ENCODE data around the gene SPG21. TPM values are rescaled to one million over a fixed set of nuclear protein-coding genes. Genes with fewer than 3 reads are reported as not detected.
A peak's percentile ranks its signal among the peaks of the same experiment; 100 is the strongest.

SPG21 gene
- total and polyA plus RNA-seq, 2 of the 13 experiments (the other 11 are each of a cell fraction or from before 2014, with no cell fraction given): 36.7 to 42.4 TPM

DNA sequence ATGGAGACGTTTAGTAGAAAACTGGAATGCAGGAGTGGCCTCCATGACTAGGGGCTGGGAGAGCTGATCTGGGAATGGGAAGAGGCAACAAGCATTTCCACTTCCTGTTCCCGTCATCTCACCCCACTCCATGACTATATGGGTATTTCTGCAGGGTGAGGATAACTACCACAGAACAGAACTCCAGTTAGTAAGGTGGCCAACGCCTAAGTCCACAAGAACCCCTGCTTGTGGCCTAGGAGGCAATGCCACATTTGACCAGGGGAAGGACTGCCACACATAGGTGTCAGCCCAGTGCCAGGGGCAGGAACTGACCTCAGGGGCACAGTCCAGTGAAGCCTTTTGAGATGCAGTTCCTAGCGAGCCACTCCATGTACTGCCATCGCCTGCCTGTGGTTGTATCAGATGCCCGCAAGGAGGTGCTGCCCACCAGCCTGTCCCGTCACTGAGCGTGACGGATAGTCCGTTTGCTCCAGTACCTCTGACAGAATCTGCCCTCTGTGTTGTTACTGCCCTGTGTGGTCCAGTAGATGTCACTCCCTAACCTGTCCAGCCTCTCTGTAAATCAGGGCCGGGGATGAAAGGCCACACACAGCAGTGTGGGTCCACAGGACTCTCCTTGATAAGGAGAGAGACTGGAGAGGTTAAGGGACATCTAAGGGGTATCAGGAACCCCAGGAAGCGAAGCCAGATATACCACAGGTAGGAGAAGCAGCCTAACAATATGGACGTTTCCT, 43.3 kb upstream of the SPG21 start (continued):
- TF ChIP-seq, protein P1, sequence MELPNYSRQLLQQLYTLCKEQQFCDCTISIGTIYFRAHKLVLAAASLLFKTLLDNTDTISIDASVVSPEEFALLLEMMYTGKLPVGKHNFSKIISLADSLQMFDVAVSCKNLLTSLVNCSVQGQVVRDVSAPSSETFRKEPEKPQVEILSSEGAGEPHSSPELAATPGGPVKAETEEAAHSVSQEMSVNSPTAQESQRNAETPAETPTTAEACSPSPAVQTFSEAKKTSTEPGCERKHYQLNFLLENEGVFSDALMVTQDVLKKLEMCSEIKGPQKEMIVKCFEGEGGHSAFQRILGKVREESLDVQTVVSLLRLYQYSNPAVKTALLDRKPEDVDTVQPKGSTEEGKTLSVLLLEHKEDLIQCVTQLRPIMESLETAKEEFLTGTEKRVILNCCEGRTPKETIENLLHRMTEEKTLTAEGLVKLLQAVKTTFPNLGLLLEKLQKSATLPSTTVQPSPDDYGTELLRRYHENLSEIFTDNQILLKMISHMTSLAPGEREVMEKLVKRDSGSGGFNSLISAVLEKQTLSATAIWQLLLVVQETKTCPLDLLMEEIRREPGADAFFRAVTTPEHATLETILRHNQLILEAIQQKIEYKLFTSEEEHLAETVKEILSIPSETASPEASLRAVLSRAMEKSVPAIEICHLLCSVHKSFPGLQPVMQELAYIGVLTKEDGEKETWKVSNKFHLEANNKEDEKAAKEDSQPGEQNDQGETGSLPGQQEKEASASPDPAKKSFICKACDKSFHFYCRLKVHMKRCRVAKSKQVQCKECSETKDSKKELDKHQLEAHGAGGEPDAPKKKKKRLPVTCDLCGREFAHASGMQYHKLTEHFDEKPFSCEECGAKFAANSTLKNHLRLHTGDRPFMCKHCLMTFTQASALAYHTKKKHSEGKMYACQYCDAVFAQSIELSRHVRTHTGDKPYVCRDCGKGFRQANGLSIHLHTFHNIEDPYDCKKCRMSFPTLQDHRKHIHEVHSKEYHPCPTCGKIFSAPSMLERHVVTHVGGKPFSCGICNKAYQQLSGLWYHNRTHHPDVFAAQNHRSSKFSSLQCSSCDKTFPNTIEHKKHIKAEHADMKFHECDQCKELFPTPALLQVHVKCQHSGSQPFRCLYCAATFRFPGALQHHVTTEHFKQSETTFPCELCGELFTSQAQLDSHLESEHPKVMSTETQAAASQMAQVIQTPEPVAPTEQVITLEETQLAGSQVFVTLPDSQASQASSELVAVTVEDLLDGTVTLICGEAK (IDR thresholded peaks at IDR 0.05): no peak
- TF ChIP-seq, protein P1 (CRISPR knock-in tag; IDR thresholded peaks at IDR 0.05): no peak
- TF ChIP-seq GATAD1 (CRISPR knock-in tag; IDR thresholded peaks at IDR 0.05): peak; percentile 61; the same call in 1 of the 2 replicates
- TF ChIP-seq ZNF746 (CRISPR knock-in tag; IDR thresholded peaks at IDR 0.05): no peak
- TF ChIP-seq ZBTB7B (CRISPR knock-in tag; IDR thresholded peaks at IDR 0.05): 0 out of 2 replicates have a peak, but pooled peaks have one; percentile 28
- peak; percentile 87 for TF ChIP-seq TEAD3 (CRISPR knock-in tag; optimal IDR thresholded peaks at IDR 0.05; ENCODE audit: borderline replicate concordance)
- TF ChIP-seq HNRNPUL1 (IDR thresholded peaks at IDR 0.05; ENCODE audit: low read depth, low read length): no peak
- TF ChIP-seq, protein P2, sequence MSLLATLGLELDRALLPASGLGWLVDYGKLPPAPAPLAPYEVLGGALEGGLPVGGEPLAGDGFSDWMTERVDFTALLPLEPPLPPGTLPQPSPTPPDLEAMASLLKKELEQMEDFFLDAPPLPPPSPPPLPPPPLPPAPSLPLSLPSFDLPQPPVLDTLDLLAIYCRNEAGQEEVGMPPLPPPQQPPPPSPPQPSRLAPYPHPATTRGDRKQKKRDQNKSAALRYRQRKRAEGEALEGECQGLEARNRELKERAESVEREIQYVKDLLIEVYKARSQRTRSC (CRISPR knock-in tag; IDR thresholded peaks at IDR 0.05; ENCODE audit: low read depth): no peak
- TF ChIP-seq, protein P3, sequence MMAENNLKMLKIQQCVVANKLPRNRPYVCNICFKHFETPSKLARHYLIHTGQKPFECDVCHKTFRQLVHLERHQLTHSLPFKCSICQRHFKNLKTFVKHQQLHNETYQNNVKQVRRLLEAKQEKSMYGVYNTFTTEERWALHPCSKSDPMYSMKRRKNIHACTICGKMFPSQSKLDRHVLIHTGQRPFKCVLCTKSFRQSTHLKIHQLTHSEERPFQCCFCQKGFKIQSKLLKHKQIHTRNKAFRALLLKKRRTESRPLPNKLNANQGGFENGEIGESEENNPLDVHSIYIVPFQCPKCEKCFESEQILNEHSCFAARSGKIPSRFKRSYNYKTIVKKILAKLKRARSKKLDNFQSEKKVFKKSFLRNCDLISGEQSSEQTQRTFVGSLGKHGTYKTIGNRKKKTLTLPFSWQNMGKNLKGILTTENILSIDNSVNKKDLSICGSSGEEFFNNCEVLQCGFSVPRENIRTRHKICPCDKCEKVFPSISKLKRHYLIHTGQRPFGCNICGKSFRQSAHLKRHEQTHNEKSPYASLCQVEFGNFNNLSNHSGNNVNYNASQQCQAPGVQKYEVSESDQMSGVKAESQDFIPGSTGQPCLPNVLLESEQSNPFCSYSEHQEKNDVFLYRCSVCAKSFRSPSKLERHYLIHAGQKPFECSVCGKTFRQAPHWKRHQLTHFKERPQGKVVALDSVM (CRISPR knock-in tag; IDR thresholded peaks at IDR 0.05): no peak
- no peak for TF ChIP-seq MTF2 (CRISPR knock-in tag; IDR thresholded peaks at IDR 0.05; ENCODE audit: borderline replicate concordance)
- no peak for TF ChIP-seq ZNF512 (CRISPR knock-in tag; IDR thresholded peaks at IDR 0.05)
- no peak for TF ChIP-seq TCF7 (IDR thresholded peaks at IDR 0.05; ENCODE audit: low read depth)
- TF ChIP-seq ZNF788 (CRISPR knock-in tag; IDR thresholded peaks at IDR 0.05; ENCODE audit: borderline replicate concordance): peak; percentile 86
- no peak for TF ChIP-seq SRY (CRISPR knock-in tag; IDR thresholded peaks at IDR 0.05)
